GM10266 (cell line): Measurements from ENCODE around the gene ST6GAL1.

Source experiments
- DNase-seq: peaks from one replicate; pipeline ENCODE4 v3.0.0; 2012; ENCODE audit errors: extremely low spot score
- CTCF ChIP-seq: IDR thresholded peaks from 2 replicates; pipeline ENCODE4 v1.5.1; 2012; ENCODE audit warnings: mild to moderate bottlenecking, low read depth; ENCODE audit not compliant: control insufficient read depth, insufficient read depth; ENCODE audit errors: missing control alignments

The ST6GAL1 gene

GRCh38 chr3:187080799-187081450 is 150.6 kb downstream of the ST6GAL1 start:
- no peak for TF ChIP-seq CTCF
- DNase-seq, result no peak

GRCh38 chr3:187082758-187083375 is 152.5 kb downstream of the ST6GAL1 start:
- DNase-seq, result no peak
- no peak for TF ChIP-seq CTCF

GRCh38 chr3:187084126-187084525 is 153.8 kb downstream of the ST6GAL1 start:
- no peak for DNase-seq
- no peak for TF ChIP-seq CTCF

- TF ChIP-seq CTCF, result no peak
- DNase-seq, result no peak
Observed at GRCh38 chr3:187084580-187084979, 154.3 kb downstream of the ST6GAL1 start.

GRCh38 chr3:187085021-187085666 is 154.8 kb downstream of the ST6GAL1 start:
- no peak for DNase-seq
- TF ChIP-seq CTCF, result no peak

GRCh38 chr3:187085933-187086332 is 155.6 kb downstream of the ST6GAL1 start:
- no peak for TF ChIP-seq CTCF
- DNase-seq, result no peak

- DNase-seq, result no peak
- no peak for TF ChIP-seq CTCF
Observed at GRCh38 chr3:187086831-187087230, 156.5 kb downstream of the ST6GAL1 start.
